Progenitor cell of endocrine pancreas (in vitro differentiated cells): Measurements from ENCODE around the gene KLHL6. TPM values are rescaled to one million over a fixed set of nuclear protein-coding genes. Genes with fewer than 3 reads are reported as not detected.
A peak's percentile ranks its signal among the peaks of the same experiment; 100 is the strongest.

Experiments used
- DNase-seq: peaks from one replicate; pipeline ENCODE4 v3.0.0; 2021; ENCODE audit warnings: low spot score; ENCODE audit not compliant: unreplicated experiment
- H3K27ac Mint-ChIP-seq: 2 replicates; pipeline ENCODE4 v1.8.0; 2021; ENCODE audit warnings: mild to moderate bottlenecking, moderate library complexity, mixed read lengths
- H3K27me3 Mint-ChIP-seq: 2 replicates; pipeline ENCODE4 v1.8.0; 2021; ENCODE audit warnings: mixed read lengths
- H3K36me3 Mint-ChIP-seq: 2 replicates; pipeline ENCODE4 v1.8.0; 2022; ENCODE audit warnings: mixed read lengths; ENCODE audit not compliant: insufficient read depth
- H3K4me1 Mint-ChIP-seq: 2 replicates; pipeline ENCODE4 v1.8.0; 2021; ENCODE audit warnings: low read depth, mixed read lengths
- H3K4me3 Mint-ChIP-seq: 2 replicates; pipeline ENCODE4 v1.8.0; 2021; ENCODE audit warnings: low read depth, mild to moderate bottlenecking, moderate library complexity, mixed read lengths
- H3K9me3 Mint-ChIP-seq: 2 replicates; pipeline ENCODE4 v1.8.0; 2021; ENCODE audit warnings: low read depth, mixed read lengths
- long read RNA-seq: library from polyadenylated mRNA; unstranded; transcript quantifications from one replicate; pipeline ENCODE4 v2.0.0, GENCODE V29; 2020
- total RNA-seq: library from RNA; stranded (reverse); gene quantifications from 2 replicates; pipeline ENCODE4 v1.2.1, GENCODE V29; 2021
- TF ChIP-seq, protein P1 (sequence below): fragments of 200-600 bp; sonication (generic); IDR thresholded peaks from one replicate; pipeline ENCODE4 v1.5.0; 2021; ENCODE audit warnings: antibody characterized with exemption, mild to moderate bottlenecking; ENCODE audit not compliant: unreplicated experiment

Gene KLHL6, protein sequence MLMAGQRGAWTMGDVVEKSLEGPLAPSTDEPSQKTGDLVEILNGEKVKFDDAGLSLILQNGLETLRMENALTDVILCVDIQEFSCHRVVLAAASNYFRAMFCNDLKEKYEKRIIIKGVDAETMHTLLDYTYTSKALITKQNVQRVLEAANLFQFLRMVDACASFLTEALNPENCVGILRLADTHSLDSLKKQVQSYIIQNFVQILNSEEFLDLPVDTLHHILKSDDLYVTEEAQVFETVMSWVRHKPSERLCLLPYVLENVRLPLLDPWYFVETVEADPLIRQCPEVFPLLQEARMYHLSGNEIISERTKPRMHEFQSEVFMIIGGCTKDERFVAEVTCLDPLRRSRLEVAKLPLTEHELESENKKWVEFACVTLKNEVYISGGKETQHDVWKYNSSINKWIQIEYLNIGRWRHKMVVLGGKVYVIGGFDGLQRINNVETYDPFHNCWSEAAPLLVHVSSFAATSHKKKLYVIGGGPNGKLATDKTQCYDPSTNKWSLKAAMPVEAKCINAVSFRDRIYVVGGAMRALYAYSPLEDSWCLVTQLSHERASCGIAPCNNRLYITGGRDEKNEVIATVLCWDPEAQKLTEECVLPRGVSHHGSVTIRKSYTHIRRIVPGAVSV
- 0.12 TPM in 1 of 2 replicates, not detected in the other for total RNA-seq
- long read RNA-seq: 0 reads

DNA sequence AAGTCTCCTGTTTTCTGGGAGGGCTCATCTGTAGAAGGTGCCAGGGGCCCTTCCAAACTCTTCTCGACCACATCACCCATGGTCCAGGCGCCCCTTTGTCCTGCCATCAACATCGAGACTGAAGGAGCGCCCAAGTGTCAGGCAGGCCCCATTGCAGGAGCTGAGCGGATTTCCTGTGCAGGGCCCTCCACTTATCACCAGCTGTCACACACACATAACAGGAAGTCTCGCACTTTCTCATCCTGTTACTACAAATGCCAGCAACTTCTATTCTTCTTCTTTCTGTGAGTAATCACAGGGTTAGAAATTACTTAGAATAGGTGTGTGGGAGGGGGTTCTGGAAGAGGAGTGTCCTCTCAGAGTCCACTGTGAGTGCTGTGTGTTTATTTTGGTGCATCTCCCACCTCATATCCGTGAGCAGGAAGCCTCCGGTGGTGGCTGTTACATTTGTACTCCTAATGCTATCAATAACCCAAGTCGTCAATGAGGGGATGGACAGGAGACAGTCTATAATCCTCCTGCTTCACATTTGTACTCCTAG, at the start of gene KLHL6:
Gene KLHL6, minus strand, starts transcription at position 166 of the 541 bp plus-strand sequence. Its CDS starts 53 bp downstream, at position 113.
- H3K36me3 Mint-ChIP-seq: no peaks in the 10 kb centered on the region
- H3K27ac Mint-ChIP-seq: no peak within 1 kb of the TSS

DNA sequence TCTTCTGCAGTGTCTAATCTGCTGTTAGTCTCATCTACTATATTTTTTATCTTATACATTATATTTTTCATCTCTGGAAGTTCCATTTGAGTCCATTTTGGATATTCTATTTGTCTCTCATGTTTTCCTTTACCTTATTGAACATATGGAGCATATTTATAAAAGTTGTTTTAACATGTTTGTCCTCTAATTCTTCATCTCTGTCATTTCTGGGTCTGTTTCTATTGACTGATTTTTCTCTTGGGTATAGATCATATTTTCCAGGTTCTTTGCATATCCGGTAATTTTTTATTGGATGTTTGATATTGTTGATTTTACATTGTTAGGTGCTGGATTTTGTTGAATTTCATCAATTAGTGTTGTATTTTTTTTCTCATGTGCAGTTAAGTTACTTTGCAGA, 42.5 kb upstream of the KLHL6 start:
- Mint-ChIP-seq H3K27me3 (no peaks in the 10 kb centered on the region), H3K4me1 (no peaks in the 10 kb centered on the region), H3K9me3 (peaks cover 13% of the 10 kb centered on the region), H3K36me3 (no peaks in the 10 kb centered on the region), H3K4me3 (no peak overlapping the region), H3K27ac (no peak overlapping the region)
- no peak for DNase-seq
- TF ChIP-seq, protein P1, sequence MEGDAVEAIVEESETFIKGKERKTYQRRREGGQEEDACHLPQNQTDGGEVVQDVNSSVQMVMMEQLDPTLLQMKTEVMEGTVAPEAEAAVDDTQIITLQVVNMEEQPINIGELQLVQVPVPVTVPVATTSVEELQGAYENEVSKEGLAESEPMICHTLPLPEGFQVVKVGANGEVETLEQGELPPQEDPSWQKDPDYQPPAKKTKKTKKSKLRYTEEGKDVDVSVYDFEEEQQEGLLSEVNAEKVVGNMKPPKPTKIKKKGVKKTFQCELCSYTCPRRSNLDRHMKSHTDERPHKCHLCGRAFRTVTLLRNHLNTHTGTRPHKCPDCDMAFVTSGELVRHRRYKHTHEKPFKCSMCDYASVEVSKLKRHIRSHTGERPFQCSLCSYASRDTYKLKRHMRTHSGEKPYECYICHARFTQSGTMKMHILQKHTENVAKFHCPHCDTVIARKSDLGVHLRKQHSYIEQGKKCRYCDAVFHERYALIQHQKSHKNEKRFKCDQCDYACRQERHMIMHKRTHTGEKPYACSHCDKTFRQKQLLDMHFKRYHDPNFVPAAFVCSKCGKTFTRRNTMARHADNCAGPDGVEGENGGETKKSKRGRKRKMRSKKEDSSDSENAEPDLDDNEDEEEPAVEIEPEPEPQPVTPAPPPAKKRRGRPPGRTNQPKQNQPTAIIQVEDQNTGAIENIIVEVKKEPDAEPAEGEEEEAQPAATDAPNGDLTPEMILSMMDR: no peak

More for the DNA sequence above, at the start of gene KLHL6:
- peaks cover 4% of the 10 kb centered on the region for H3K27me3 Mint-ChIP-seq
- H3K9me3 Mint-ChIP-seq: no peaks in the 10 kb centered on the region
- TF ChIP-seq, protein P1: no peak
- peaks cover 17% of the 10 kb centered on the region for H3K4me1 Mint-ChIP-seq
- no peak for DNase-seq
- H3K4me3 Mint-ChIP-seq: no peak within 1 kb of the TSS

DNA sequence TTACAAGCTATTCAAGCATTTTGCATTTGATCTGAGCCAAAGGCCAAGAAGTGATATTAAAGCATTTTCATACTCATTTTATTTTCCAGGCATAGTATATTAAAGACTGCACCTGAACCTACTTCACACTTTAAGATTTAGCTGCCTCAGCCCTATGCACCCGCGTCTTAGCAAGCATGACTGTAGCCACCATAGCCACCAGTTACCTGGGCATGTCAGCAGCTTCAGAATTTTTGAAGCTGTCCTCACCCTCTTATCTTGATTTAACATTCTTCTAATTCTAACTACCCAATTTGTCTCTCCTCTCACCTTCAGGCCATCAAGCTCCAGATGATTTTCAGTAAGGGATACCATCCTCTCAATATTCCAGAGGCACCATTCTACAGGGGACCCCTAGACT, 39.1 kb upstream of the KLHL6 start:
- H3K4me3 Mint-ChIP-seq: no peak overlapping the region
- peaks cover 13% of the 10 kb centered on the region for H3K9me3 Mint-ChIP-seq
- no peak for DNase-seq
- no peaks in the 10 kb centered on the region for H3K27me3 Mint-ChIP-seq
- TF ChIP-seq, protein P1: no peak
- H3K27ac Mint-ChIP-seq: no peak overlapping the region
- H3K36me3 Mint-ChIP-seq: no peaks in the 10 kb centered on the region
- no peaks in the 10 kb centered on the region for H3K4me1 Mint-ChIP-seq

DNA sequence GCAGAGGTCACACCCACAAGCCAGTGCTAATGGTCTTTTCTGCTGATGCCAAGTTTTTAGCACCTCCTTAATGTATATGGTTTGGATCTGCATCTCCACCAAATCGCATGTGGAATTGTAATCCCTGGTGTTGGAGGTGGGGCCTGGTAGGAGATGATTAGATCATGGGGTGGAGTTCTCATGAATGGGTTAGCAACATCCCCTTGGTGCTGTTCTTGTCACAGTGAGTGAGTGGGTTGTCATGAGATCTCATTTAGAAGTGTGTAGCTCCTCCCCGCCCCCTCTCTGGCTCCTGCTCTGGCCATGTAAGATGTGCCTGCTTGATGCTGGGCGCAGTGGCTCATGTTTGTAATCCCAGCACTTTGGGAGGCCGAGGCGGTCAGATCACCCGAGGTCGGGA, 37.3 kb upstream of the KLHL6 start:
- TF ChIP-seq, protein P1: no peak
- no peak for DNase-seq
- Mint-ChIP-seq H3K27ac (no peak overlapping the region), H3K36me3 (no peaks in the 10 kb centered on the region), H3K27me3 (peaks cover 3% of the 10 kb centered on the region), H3K4me1 (no peaks in the 10 kb centered on the region), H3K9me3 (peaks cover 5% of the 10 kb centered on the region), H3K4me3 (no peak overlapping the region)

DNA sequence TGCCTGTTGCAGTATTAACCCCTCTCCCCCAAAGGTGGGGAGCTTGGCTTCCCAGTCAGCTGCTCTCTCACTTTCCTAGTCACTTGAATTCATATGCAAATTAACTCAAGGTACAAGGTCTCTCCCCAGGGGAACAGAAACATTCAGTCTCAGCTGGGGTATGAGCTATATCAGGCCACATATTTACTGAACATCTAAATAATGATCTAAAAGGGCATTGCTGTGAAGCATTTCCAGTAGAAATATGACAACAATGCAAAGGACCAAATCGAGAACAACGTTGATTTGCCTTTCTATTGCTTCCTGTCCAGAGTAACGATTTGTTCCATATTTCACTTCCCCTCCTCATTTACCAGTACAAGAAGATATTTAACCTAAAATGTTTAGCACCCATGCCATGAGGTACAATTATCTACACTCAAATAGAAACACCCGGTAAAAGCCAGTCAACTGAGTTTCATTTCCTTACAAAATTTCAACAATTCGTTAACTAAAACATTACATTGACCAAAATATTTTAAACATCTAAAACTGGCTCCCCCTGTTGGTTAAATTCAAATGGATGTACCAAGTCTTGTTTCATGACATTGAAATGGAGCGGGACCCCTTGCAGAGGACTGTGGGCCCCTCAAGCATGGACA, 36.5 kb upstream of the KLHL6 start:
- H3K27me3 Mint-ChIP-seq: peaks cover 3% of the 10 kb centered on the region
- H3K9me3 Mint-ChIP-seq: peaks cover 2% of the 10 kb centered on the region
- no peak overlapping the region for H3K27ac Mint-ChIP-seq
- no peak for DNase-seq
- TF ChIP-seq, protein P1: peak; percentile 22
- no peaks in the 10 kb centered on the region for H3K36me3 Mint-ChIP-seq
- no peaks in the 10 kb centered on the region for H3K4me1 Mint-ChIP-seq
- H3K4me3 Mint-ChIP-seq: no peak overlapping the region
